Lower leg skin (tissue), 4 donors: ENCODE data around the gene LBX2. TPM values are rescaled to one million over a fixed set of nuclear protein-coding genes. Genes with fewer than 3 reads are reported as not detected.

ENCODE experiments used
- DNase-seq, 2 donors: peaks; one replicate each; pipeline ENCODE4 v3.0.0-alpha.2; 2019; ENCODE audit warnings: low spot score in 2 of 2
- H3K4me3 ChIP-seq: fragments of 200-600 bp; sonication (generic); 2 replicates; pipeline ENCODE4 v1.5.1; 2017; ENCODE audit warnings: mild to moderate bottlenecking, low read depth; ENCODE audit not compliant: poor library complexity, severe bottlenecking
- CTCF ChIP-seq, 3 donors: fragments of 450-650 bp; IDR thresholded peaks; one replicate each; pipeline ENCODE4 v1.5.1; 2016; ENCODE audit warnings: antibody characterized with exemption in 3 of 3, mild to moderate bottlenecking in 3 of 3, moderate library complexity in 2 of 3
- POLR2A ChIP-seq, 2 donors: fragments of 450-650 bp; IDR thresholded peaks; one replicate each; pipeline ENCODE4 v1.6.1; 2016 to 2017; ENCODE audit warnings: antibody characterized with exemption in 2 of 2, mild to moderate bottlenecking in 1 of 2, moderate library complexity in 1 of 2
- WGBS, 2 donors: methylation state at CpG; one replicate each; pipeline ENCODE4 v1.1.5; 2018; 5-methylcytosine and 5-hydroxymethylcytosine counted together
- intact Hi-C: fragments of 100-400 bp; cut with DNase I; formaldehyde crosslinking; loops from one replicate; pipeline ENCODE4 v1.15.0; 2023; ENCODE audit warnings: low total_unique reads
- total RNA-seq, 4 donors: library from RNA; depleted of rRNA; stranded (reverse); fragments of >200 nt; gene quantifications; one replicate each; pipeline ENCODE4 v1.1.0, GENCODE V29; 2016

The LBX2 gene
- total RNA-seq, 4 donors from 2014 or later = 0.55 to 1.2 TPM; not detected in 2

- 8 to 10% methylated on average over 23 to 42 of the region's 60 CpGs for WGBS, 2 donors
- no peak for DNase-seq
- intact Hi-C loops = no loop called here
- TF ChIP-seq POLR2A (IDR thresholded peaks at IDR 0.05) (no peak), CTCF (IDR thresholded peaks at IDR 0.05) (no peak)
- H3K4me3 ChIP-seq = peak overlapping the region; percentile 1
These were observed 16.0 kb upstream of the LBX2 start for GRCh38 chr2:74515271-74515980.

- intact Hi-C loops = no loop called here
- TF ChIP-seq CTCF (IDR thresholded peaks at IDR 0.05) = no peak
- no peak for TF ChIP-seq POLR2A (IDR thresholded peaks at IDR 0.05)
- H3K4me3 ChIP-seq = no peak within 1 kb of the TSS
- 3 to 4% methylated on average over 64 to 71 of the region's 82 CpGs for WGBS, 2 donors
- DNase-seq = no peak
These were observed 15.2 kb upstream of the LBX2 start, which contains the start of gene TLX2 for GRCh38 chr2:74514368-74515270. Gene TLX2 (plus strand): TSS chr2:74514450. CDS start chr2:74514807, 357 bp downstream.

GRCh38 chr2:74513605-74514367, 14.4 kb upstream of the LBX2 start:
- TF ChIP-seq CTCF (IDR thresholded peaks at IDR 0.05) = no peak
- no peak for TF ChIP-seq POLR2A (IDR thresholded peaks at IDR 0.05)
- intact Hi-C loops = no loop called here
- 6 to 8% methylated on average over 41 to 52 of the region's 52 CpGs for WGBS, 2 donors
- DNase-seq = no peak
- no peak overlapping the region for H3K4me3 ChIP-seq

GRCh38 chr2:74512744-74513604, 13.6 kb upstream of the LBX2 start:
- intact Hi-C loops = no loop called here
- no peak overlapping the region for H3K4me3 ChIP-seq
- TF ChIP-seq POLR2A (IDR thresholded peaks at IDR 0.05) (no peak), CTCF (IDR thresholded peaks at IDR 0.05) (no peak)
- 10 to 14% methylated on average over 34 to 36 of the region's 36 CpGs for WGBS, 2 donors
- no peak for DNase-seq
